Body of pancreas (tissue), 2 donors: ENCODE data around the gene DPP8. TPM values are rescaled to one million over a fixed set of nuclear protein-coding genes. Genes with fewer than 3 reads are reported as not detected.

Experiments used
- small RNA-seq: library from RNA; depleted of rRNA; stranded (forward); fragments of <200 nt; gene quantifications from one replicate; pipeline ENCODE3, GENCODE V24; 2016
- total RNA-seq, 2 donors: library from RNA; depleted of rRNA; stranded (reverse); fragments of >200 nt; gene quantifications; one replicate each; pipeline ENCODE4 v1.1.0, GENCODE V29; 2016

The DPP8 gene
- total RNA-seq, 2 donors from 2014 or later = 13.0 to 27.4 TPM

Small RNA genes lying within 50 kb of the gene (small RNA-seq; reads per million reads assigned to genes)
- gene AC105129.1 (not detected), gene RF00019 (not detected), gene RNU6-19P (not detected)

Other genes with a start within 250 kb of the DPP8 start
- gene PARP16, start 230.8 kb downstream of the DPP8 start, total RNA-seq = 10 to 100 TPM in 1 of 2 donors, 1 to 10 TPM in 1; 5.2 to 17.5 TPM
- not detected for gene RNU5A-1, start 221.6 kb downstream of the DPP8 start, total RNA-seq
- not detected for gene RNU5B-1, start 213.0 kb downstream of the DPP8 start, total RNA-seq
- gene IGDCC3, start 139.7 kb downstream of the DPP8 start, total RNA-seq = not detected
- 1 to 10 TPM in 1 of 2 donors, under 1 TPM in 1; 0.26 to 2.6 TPM for gene IGDCC4, start 94.7 kb downstream of the DPP8 start, total RNA-seq
- 10 to 100 TPM; 10.9 to 35.8 TPM for gene HACD3, start 12.8 kb upstream of the DPP8 start, total RNA-seq
- gene INTS14, start 93.4 kb upstream of the DPP8 start, total RNA-seq = 10 to 100 TPM; 26.0 to 28.3 TPM
- 1 to 10 TPM; 3.6 to 9.6 TPM for gene SLC24A1, start 104.2 kb upstream of the DPP8 start, total RNA-seq